Liver (tissue), 3 donors: Measurements from ENCODE around the gene LTBP2.

Source experiments
- RAD21 ChIP-seq, 2 donors: IDR thresholded peaks; 2 replicates each; pipeline ENCODE4 v1.6.1; 2016; ENCODE audit warnings: antibody characterized with exemption in 2 of 2, mild to moderate bottlenecking in 2 of 2
- TAF1 ChIP-seq: conservative IDR thresholded peaks from 2 replicates; pipeline ENCODE4 v1.6.1; 2016; ENCODE audit warnings: antibody characterized with exemption, mild to moderate bottlenecking
- TF ChIP-seq, protein P1 (sequence below): fragments of 150-350 bp; IDR thresholded peaks from 2 replicates; pipeline ENCODE4 v1.5.1; 2017; ENCODE audit warnings: improper control_type of control experiment, low read depth, low read length; ENCODE audit not compliant: missing input control
- TF ChIP-seq, protein P2 (sequence below): IDR thresholded peaks from 2 replicates; pipeline ENCODE4 v1.6.1; 2016; ENCODE audit warnings: antibody characterized with exemption
- donor health status: healthy.
- donor health status: healthy.

DNA sequence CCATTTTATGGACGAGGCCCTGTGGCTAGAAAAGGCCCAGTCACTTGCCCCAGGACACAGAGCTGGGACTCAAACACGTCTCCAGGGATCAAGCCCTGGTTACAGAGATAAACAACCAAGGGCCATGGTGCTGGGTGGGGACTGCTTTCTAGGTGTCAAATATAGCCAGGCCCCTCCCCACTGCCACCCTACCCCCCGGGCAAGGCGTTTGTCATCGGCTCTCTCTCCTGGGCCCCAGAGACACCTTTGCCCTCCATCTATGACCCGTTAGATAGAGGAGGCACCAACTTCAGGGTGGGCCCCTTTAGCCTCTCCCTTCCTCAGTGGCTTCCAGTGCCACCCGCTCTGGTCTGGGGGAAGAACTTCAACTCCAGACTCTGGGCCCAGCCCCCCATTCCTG lies 18.0 kb downstream of the LTBP2 start:
- TF ChIP-seq RAD21 (IDR thresholded peaks at IDR 0.05): no peak
- TF ChIP-seq, protein P1, sequence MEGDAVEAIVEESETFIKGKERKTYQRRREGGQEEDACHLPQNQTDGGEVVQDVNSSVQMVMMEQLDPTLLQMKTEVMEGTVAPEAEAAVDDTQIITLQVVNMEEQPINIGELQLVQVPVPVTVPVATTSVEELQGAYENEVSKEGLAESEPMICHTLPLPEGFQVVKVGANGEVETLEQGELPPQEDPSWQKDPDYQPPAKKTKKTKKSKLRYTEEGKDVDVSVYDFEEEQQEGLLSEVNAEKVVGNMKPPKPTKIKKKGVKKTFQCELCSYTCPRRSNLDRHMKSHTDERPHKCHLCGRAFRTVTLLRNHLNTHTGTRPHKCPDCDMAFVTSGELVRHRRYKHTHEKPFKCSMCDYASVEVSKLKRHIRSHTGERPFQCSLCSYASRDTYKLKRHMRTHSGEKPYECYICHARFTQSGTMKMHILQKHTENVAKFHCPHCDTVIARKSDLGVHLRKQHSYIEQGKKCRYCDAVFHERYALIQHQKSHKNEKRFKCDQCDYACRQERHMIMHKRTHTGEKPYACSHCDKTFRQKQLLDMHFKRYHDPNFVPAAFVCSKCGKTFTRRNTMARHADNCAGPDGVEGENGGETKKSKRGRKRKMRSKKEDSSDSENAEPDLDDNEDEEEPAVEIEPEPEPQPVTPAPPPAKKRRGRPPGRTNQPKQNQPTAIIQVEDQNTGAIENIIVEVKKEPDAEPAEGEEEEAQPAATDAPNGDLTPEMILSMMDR: no peak
- TF ChIP-seq, protein P2, sequence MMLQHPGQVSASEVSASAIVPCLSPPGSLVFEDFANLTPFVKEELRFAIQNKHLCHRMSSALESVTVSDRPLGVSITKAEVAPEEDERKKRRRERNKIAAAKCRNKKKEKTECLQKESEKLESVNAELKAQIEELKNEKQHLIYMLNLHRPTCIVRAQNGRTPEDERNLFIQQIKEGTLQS: no peak
- no peak for TF ChIP-seq TAF1
